Measurements from ENCODE around the gene ENTREP1. TPM values are rescaled to one million over a fixed set of nuclear protein-coding genes. Genes with fewer than 3 reads are reported as not detected.
A peak's percentile ranks its signal among the peaks of the same experiment; 100 is the strongest.

The ENTREP1 gene
- total RNA-seq, 4 donors from 2014 or later = 1.5 to 9.2 (median 3.2) TPM

GRCh38 chr9:69412741-69413150 lies 87.7 kb downstream of the ENTREP1 start:
- Histone ChIP-seq H3K27ac (no peak overlapping the region), H3K36me3 (no peaks in the 10 kb centered on the region), H3K4me1 (peaks cover 0 to 6% (median 0%) of the 10 kb centered on the region in 3 donors), H3K27me3 (no peaks in the 10 kb centered on the region), H3K9me3 (no peaks in the 10 kb centered on the region), H3K4me3 (peak overlapping the region in 1 of 4 donors; percentile 43)
- TF ChIP-seq CTCF (IDR thresholded peaks at IDR 0.05) (peak in 4 of 6 experiments; percentile 19 to 53 (median 36)), POLR2A (IDR thresholded peaks at IDR 0.05) (no peak)
- WGBS, 2 donors = 53 to 86% methylated on average over 4 to 7 of the region's 20 CpGs
- DNase-seq = no peak
- intact Hi-C loops (cut with DNase I) = no loop called here

GRCh38 chr9:69420611-69421270 lies 95.7 kb downstream of the ENTREP1 start:
- intact Hi-C loops (cut with DNase I) = loop anchor here (5.0 to 10.0 kb wide), 2 partner anchors 127 to 454 kb away; no protein-coding TSS in a partner anchor
- 73 to 81% methylated on average over 7 to 9 of the region's 10 CpGs for WGBS, 2 donors
- H3K9me3 ChIP-seq = no peaks in the 10 kb centered on the region
- no peaks in the 10 kb centered on the region for H3K4me1 ChIP-seq
- no peaks in the 10 kb centered on the region for H3K27me3 ChIP-seq
- no peak for TF ChIP-seq POLR2A (IDR thresholded peaks at IDR 0.05)
- TF ChIP-seq CTCF (IDR thresholded peaks at IDR 0.05) = no peak
- no peak for DNase-seq
- no peak overlapping the region for H3K27ac ChIP-seq
- no peaks in the 10 kb centered on the region for H3K36me3 ChIP-seq
- no peak overlapping the region for H3K4me3 ChIP-seq

- no peak for DNase-seq
- TF ChIP-seq CTCF (IDR thresholded peaks at IDR 0.05) (peak; percentile 36 to 87 (median 82)), POLR2A (IDR thresholded peaks at IDR 0.05) (no peak)
- 46 to 47% methylated on average over 14 of the region's 16 CpGs for WGBS, 2 donors
- no peak overlapping the region for H3K4me3 ChIP-seq
- intact Hi-C loops (cut with DNase I) = loop anchor here (5.0 to 10.0 kb wide), 2 partner anchors 125 to 453 kb away; no protein-coding TSS in a partner anchor
- H3K9me3 ChIP-seq = no peaks in the 10 kb centered on the region
- no peaks in the 10 kb centered on the region for H3K4me1 ChIP-seq
- H3K36me3 ChIP-seq = no peaks in the 10 kb centered on the region
- H3K27me3 ChIP-seq = no peaks in the 10 kb centered on the region
- no peak overlapping the region for H3K27ac ChIP-seq
These were observed 97.1 kb downstream of the ENTREP1 start for GRCh38 chr9:69421908-69422801.

DNA sequence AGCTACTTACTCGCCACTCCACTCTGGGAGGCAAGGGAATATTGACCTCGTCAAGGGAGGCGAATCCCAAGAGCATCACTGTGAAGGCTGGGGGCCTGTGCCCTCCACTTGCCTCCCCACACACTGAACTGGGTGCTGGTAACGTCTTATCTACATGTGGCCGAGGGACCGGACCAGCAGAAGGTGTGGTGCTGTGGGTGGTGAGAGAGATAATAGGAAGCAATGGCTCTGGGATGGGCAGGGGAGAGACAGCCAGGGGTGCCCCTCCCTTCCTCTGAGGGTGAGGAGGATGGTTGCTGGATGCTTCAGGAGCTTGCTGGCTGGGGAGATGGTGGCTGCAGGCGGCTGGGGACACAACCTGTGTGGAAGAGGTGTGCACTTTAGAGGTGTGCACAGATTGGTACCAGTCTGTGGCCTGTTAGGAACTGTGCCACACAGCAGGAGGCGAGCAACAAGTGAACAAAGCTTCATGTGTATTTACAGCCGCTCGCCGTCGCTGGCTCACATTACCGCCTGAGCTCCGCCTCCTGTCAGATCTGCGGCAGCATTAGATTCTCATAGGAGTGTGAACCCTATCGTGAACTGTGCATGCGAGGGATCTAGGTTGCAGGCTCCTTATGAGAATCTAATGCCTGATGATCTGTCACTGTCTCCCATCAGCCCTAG lies 100.3 kb downstream of the ENTREP1 start:
- WGBS, 2 donors = 81 to 88% methylated on average over 9 to 16 of the region's 17 CpGs
- DNase-seq = no peak
- Histone ChIP-seq H3K27me3 (no peaks in the 10 kb centered on the region), H3K36me3 (no peaks in the 10 kb centered on the region), H3K4me3 (no peak overlapping the region), H3K9me3 (no peaks in the 10 kb centered on the region), H3K27ac (no peak overlapping the region), H3K4me1 (no peaks in the 10 kb centered on the region)
- intact Hi-C loops (cut with DNase I) = loop anchor here (10.0 kb wide), 1 partner anchor 450 kb away; no protein-coding TSS in a partner anchor
- TF ChIP-seq POLR2A (IDR thresholded peaks at IDR 0.05) = no peak
- no peak for TF ChIP-seq CTCF (IDR thresholded peaks at IDR 0.05)
